ENCODE measurements around the gene PIGZ. TPM values are rescaled to one million over a fixed set of nuclear protein-coding genes. Genes with fewer than 3 reads are reported as not detected.
A peak's percentile ranks its signal among the peaks of the same experiment; 100 is the strongest.

Gene PIGZ
- total RNA-seq, 1 experiment from 2014 or later, result 0.15 TPM

DNA sequence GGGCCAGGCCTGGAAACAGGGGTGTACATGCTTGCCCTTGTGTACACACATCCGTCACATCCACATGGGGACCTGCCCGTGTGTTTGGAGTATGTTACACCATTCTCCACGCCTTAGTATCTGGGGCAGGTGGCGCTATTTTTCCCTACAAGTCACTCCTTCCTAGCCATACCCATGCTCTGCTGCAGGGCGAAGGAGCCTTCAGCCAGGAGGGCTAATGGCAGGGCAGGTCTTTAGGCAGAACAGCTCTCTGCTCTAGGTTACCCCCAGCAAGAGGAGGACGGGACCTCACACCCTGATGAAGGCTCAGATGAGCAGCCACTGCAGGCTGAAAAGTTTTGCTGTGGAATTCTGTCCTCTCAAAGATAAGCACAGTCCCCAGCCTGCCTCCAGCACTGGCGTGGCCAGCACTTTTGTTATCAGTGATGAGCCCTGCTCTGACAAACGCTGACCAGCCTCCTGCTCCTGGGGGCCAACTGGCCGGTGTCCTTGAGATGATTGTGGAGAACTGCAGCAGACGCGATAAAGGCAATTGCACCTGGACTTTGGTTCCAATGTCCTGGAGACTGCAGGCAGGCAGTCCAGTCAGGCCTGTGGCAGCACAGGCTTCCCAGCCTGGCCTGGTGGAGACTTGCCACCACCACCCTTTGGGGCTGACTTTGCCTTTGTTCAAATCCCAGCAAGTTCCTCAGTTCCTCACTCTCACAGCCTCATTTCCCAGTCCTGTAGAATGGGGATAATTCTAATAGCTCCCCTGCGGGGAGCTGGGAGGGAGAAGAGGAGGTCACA, 19.8 kb upstream of the PIGZ start:
- Histone ChIP-seq H4K8ac (replicated peaks; ENCODE audit: insufficient read length, low read depth, low read length) (no peak overlapping the region), H3K23me2 (ENCODE audit: insufficient read length, low read depth, low read length, poor library complexity, severe bottlenecking) (no peaks in the 10 kb centered on the region), H3K9me3 (ENCODE audit: control insufficient read depth, low read depth, low read length) (no peaks in the 10 kb centered on the region), H3K23ac (ENCODE audit: insufficient read length, low read depth, low read length) (no peak overlapping the region), H2BK15ac (ENCODE audit: low read depth, low read length) (no peak overlapping the region), H4K91ac (ENCODE audit: insufficient read length, low read depth, low read length) (no peak overlapping the region), H3K9ac (ENCODE audit: extremely low read depth, insufficient read length, low read length) (no peak overlapping the region), H3K4me2 (ENCODE audit: insufficient read depth, insufficient read length, low read length) (no peak overlapping the region), H2BK5ac (ENCODE audit: insufficient read length, low read length) (no peak overlapping the region), H4K5ac (ENCODE audit: insufficient read length, low read depth, low read length) (no peak overlapping the region), H3K56ac (ENCODE audit: insufficient read length, low read depth, low read length) (no peak overlapping the region), H3T11ph (ENCODE audit: low read length) (no peak overlapping the region), H3K27ac (ENCODE audit: insufficient read length, low read depth, low read length) (no peak overlapping the region), H3K4ac (ENCODE audit: low read depth, low read length) (no peak overlapping the region), H2AK5ac (ENCODE audit: insufficient read length, low read length) (no peak overlapping the region), H3K18ac (ENCODE audit: insufficient read length, low read depth, low read length) (no peak overlapping the region), H3K4me1 (ENCODE audit: insufficient read depth, low read length) (no peaks in the 10 kb centered on the region), H4K20me1 (ENCODE audit: control insufficient read depth, insufficient read depth, insufficient read length) (no peaks in the 10 kb centered on the region), H3K79me1 (ENCODE audit: insufficient read depth, low read depth, low read length, poor library complexity, severe bottlenecking) (no peaks in the 10 kb centered on the region), H3K79me2 (ENCODE audit: insufficient read depth, low read length) (no peaks in the 10 kb centered on the region), H2BK12ac (ENCODE audit: insufficient read length, low read depth, low read length) (no peak overlapping the region), H2BK20ac (ENCODE audit: low read depth, low read length, poor library complexity, severe bottlenecking) (no peak overlapping the region), H3K14ac (ENCODE audit: insufficient read depth, low read length) (no peak overlapping the region; the same call in 1 of the 2 replicates), H2BK120ac (ENCODE audit: low read depth, low read length, poor library complexity, severe bottlenecking) (no peak overlapping the region), H2AFZ (ENCODE audit: low read length) (no peak overlapping the region), H3K27me3 (ENCODE audit: insufficient read depth, low read length) (no peaks in the 10 kb centered on the region)
- WGBS (ENCODE audit: extremely low coverage, insufficient read length, low lambda C conversion rate), result no CpG with 5 or more reads among the region's 12 CpGs
- Mint-ChIP-seq H3K27me3 (ENCODE audit: low read depth) (peaks cover 2% of the 10 kb centered on the region), H3K4me1 (peaks cover 0 to 3% of the 10 kb centered on the region in 2 experiments; a peak in 1 of 4 replicates), H3K36me3 (ENCODE audit: insufficient read depth in 1 of 3, low read depth in 3 of 3) (peaks cover 0 to under 1% (median 0%) of the 10 kb centered on the region in 3 experiments; a peak in 1 of 7 replicates), H3K9me3 (peaks cover 3 to 6% of the 10 kb centered on the region in 2 experiments; a peak in 4 of 5 replicates), H3K27ac (peak overlapping the region in 1 of 3 experiments; percentile 48; a peak in 1 of 7 replicates), H3K4me3 (no peak overlapping the region)
- DNase-seq, result peak; percentile 68
- TF ChIP-seq, protein P1, sequence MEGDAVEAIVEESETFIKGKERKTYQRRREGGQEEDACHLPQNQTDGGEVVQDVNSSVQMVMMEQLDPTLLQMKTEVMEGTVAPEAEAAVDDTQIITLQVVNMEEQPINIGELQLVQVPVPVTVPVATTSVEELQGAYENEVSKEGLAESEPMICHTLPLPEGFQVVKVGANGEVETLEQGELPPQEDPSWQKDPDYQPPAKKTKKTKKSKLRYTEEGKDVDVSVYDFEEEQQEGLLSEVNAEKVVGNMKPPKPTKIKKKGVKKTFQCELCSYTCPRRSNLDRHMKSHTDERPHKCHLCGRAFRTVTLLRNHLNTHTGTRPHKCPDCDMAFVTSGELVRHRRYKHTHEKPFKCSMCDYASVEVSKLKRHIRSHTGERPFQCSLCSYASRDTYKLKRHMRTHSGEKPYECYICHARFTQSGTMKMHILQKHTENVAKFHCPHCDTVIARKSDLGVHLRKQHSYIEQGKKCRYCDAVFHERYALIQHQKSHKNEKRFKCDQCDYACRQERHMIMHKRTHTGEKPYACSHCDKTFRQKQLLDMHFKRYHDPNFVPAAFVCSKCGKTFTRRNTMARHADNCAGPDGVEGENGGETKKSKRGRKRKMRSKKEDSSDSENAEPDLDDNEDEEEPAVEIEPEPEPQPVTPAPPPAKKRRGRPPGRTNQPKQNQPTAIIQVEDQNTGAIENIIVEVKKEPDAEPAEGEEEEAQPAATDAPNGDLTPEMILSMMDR (conservative IDR thresholded peaks at IDR 0.05), result peak; percentile 61
